Breast epithelium (tissue), 3 donors: Measurements from ENCODE around the gene CFL1.

ENCODE experiments used
- CTCF ChIP-seq, 3 donors: fragments of 450-650 bp; IDR thresholded peaks; one replicate each; pipeline ENCODE4 v1.5.1; 2016 to 2017; ENCODE audit warnings: antibody characterized with exemption in 3 of 3, mild to moderate bottlenecking in 3 of 3, moderate library complexity in 3 of 3
- POLR2A ChIP-seq: fragments of 450-650 bp; IDR thresholded peaks from one replicate; pipeline ENCODE4 v1.6.1; 2016; ENCODE audit warnings: antibody characterized with exemption, mild to moderate bottlenecking, moderate library complexity

GRCh38 chr11:65903715-65904114 is 45.7 kb upstream of the CFL1 start:
- TF ChIP-seq CTCF (IDR thresholded peaks at IDR 0.05) (no peak), POLR2A (no peak)
